ENCODE data around the gene CMPK2. TPM values are rescaled to one million over a fixed set of nuclear protein-coding genes. Genes with fewer than 3 reads are reported as not detected.

Gene CMPK2
- total and polyA plus RNA-seq, 2 donors from 2014 or later, result 2.8 to 4.5 TPM

GRCh38 chr2:6820236-6820635 is 45.5 kb downstream of the CMPK2 start:
- Histone ChIP-seq H3K9me3 (ENCODE audit: control insufficient read depth in 2 of 3, insufficient read depth in 1 of 3, low read length in 3 of 3) (no peaks in the 10 kb centered on the region), H3K4me3 (ENCODE audit: low read length in 3 of 3) (no peak overlapping the region), H3K27ac (ENCODE audit: low read depth in 2 of 2, low read length in 2 of 2) (no peak overlapping the region), H3K9ac (ENCODE audit: low read length in 3 of 3) (no peak overlapping the region), H3K4me1 (ENCODE audit: control insufficient read depth in 2 of 3, insufficient read depth in 2 of 3, low read depth in 1 of 3, low read length in 3 of 3) (no peaks in the 10 kb centered on the region), H3K36me3 (ENCODE audit: control insufficient read depth in 2 of 3, insufficient read depth in 3 of 3, low read length in 3 of 3) (no peaks in the 10 kb centered on the region), H3K27me3 (ENCODE audit: control insufficient read depth, insufficient read depth, low read length) (no peaks in the 10 kb centered on the region)
- no peak for TF ChIP-seq CTCF (IDR thresholded peaks at IDR 0.05; ENCODE audit: borderline replicate concordance, extremely low read depth, insufficient read depth)
- no peak for DNase-seq
- no peak for FAIRE-seq
- intact Hi-C loops (cut with DNase I), result no loop called here

GRCh38 chr2:6819668-6820067 is 46.0 kb downstream of the CMPK2 start:
- Histone ChIP-seq H3K4me1 (ENCODE audit: control insufficient read depth in 2 of 3, insufficient read depth in 2 of 3, low read depth in 1 of 3, low read length in 3 of 3) (no peaks in the 10 kb centered on the region), H3K9me3 (ENCODE audit: control insufficient read depth in 2 of 3, insufficient read depth in 1 of 3, low read length in 3 of 3) (no peaks in the 10 kb centered on the region), H3K36me3 (ENCODE audit: control insufficient read depth in 2 of 3, insufficient read depth in 3 of 3, low read length in 3 of 3) (no peaks in the 10 kb centered on the region), H3K27me3 (ENCODE audit: control insufficient read depth, insufficient read depth, low read length) (no peaks in the 10 kb centered on the region), H3K4me3 (ENCODE audit: low read length in 3 of 3) (no peak overlapping the region), H3K27ac (ENCODE audit: low read depth in 2 of 2, low read length in 2 of 2) (no peak overlapping the region), H3K9ac (ENCODE audit: low read length in 3 of 3) (no peak overlapping the region)
- no peak for TF ChIP-seq CTCF (IDR thresholded peaks at IDR 0.05; ENCODE audit: borderline replicate concordance, extremely low read depth, insufficient read depth)
- intact Hi-C loops (cut with DNase I), result no loop called here
- FAIRE-seq, result no peak
- no peak for DNase-seq

GRCh38 chr2:6818012-6818411 is 47.7 kb downstream of the CMPK2 start:
- Histone ChIP-seq H3K27ac (ENCODE audit: low read depth in 2 of 2, low read length in 2 of 2) (no peak overlapping the region), H3K4me1 (ENCODE audit: control insufficient read depth in 2 of 3, insufficient read depth in 2 of 3, low read depth in 1 of 3, low read length in 3 of 3) (no peaks in the 10 kb centered on the region), H3K9me3 (ENCODE audit: control insufficient read depth in 2 of 3, insufficient read depth in 1 of 3, low read length in 3 of 3) (no peaks in the 10 kb centered on the region), H3K27me3 (ENCODE audit: control insufficient read depth, insufficient read depth, low read length) (no peaks in the 10 kb centered on the region), H3K4me3 (ENCODE audit: low read length in 3 of 3) (no peak overlapping the region), H3K9ac (ENCODE audit: low read length in 3 of 3) (no peak overlapping the region), H3K36me3 (ENCODE audit: control insufficient read depth in 2 of 3, insufficient read depth in 3 of 3, low read length in 3 of 3) (no peaks in the 10 kb centered on the region)
- TF ChIP-seq CTCF (IDR thresholded peaks at IDR 0.05; ENCODE audit: borderline replicate concordance, extremely low read depth, insufficient read depth), result no peak
- intact Hi-C loops (cut with DNase I), result no loop called here
- no peak for FAIRE-seq
- DNase-seq, result no peak

GRCh38 chr2:6814869-6815268 is 50.8 kb downstream of the CMPK2 start:
- intact Hi-C loops (cut with DNase I), result no loop called here
- TF ChIP-seq CTCF (IDR thresholded peaks at IDR 0.05; ENCODE audit: borderline replicate concordance, extremely low read depth, insufficient read depth), result no peak
- no peak overlapping the region for H3K9ac ChIP-seq (ENCODE audit: low read length in 3 of 3)
- no peak for DNase-seq
- no peaks in the 10 kb centered on the region for H3K27me3 ChIP-seq (ENCODE audit: control insufficient read depth, insufficient read depth, low read length)
- H3K27ac ChIP-seq (ENCODE audit: low read depth in 2 of 2, low read length in 2 of 2), result no peak overlapping the region
- no peak overlapping the region for H3K4me3 ChIP-seq (ENCODE audit: low read length in 3 of 3)
- no peaks in the 10 kb centered on the region for H3K36me3 ChIP-seq (ENCODE audit: control insufficient read depth in 2 of 3, insufficient read depth in 3 of 3, low read length in 3 of 3)
- H3K9me3 ChIP-seq (ENCODE audit: control insufficient read depth in 2 of 3, insufficient read depth in 1 of 3, low read length in 3 of 3), result no peaks in the 10 kb centered on the region
- no peak for FAIRE-seq
- no peaks in the 10 kb centered on the region for H3K4me1 ChIP-seq (ENCODE audit: control insufficient read depth in 2 of 3, insufficient read depth in 2 of 3, low read depth in 1 of 3, low read length in 3 of 3)

All from kidney (tissue), 14 donors.